GM12878 (cell line): ENCODE data around the gene CLINT1. TPM values are rescaled to one million over a fixed set of nuclear protein-coding genes. Genes with fewer than 3 reads are reported as not detected.

Experiments used
- ASH2L ChIP-seq: fragments of 300-600, 200-600 bp; sonication (generic); IDR thresholded peaks from 2 replicates; pipeline ENCODE4 v1.6.1; 2017; ENCODE audit warnings: low read depth, mild to moderate bottlenecking, borderline replicate concordance
- BACH1 ChIP-seq: fragments of 450-650 bp; IDR thresholded peaks from 2 replicates; pipeline ENCODE4 v1.6.1; 2017; ENCODE audit warnings: mild to moderate bottlenecking, borderline replicate concordance
- FOXK2 ChIP-seq: fragments of 450-650 bp; IDR thresholded peaks from 2 replicates; pipeline ENCODE4 v1.6.1; 2017; ENCODE audit warnings: mild to moderate bottlenecking, moderate library complexity
- FOXM1 ChIP-seq: IDR thresholded peaks from 2 replicates; pipeline ENCODE4 v1.6.1; 2012; ENCODE audit warnings: low read depth, mild to moderate bottlenecking, inconsistent platforms, low read length, moderate library complexity
- GATAD2B ChIP-seq: fragments of 450-650 bp; conservative IDR thresholded peaks from 2 replicates; pipeline ENCODE4 v1.6.1; 2017; ENCODE audit warnings: low read depth, mild to moderate bottlenecking, moderate library complexity
- KDM1A ChIP-seq: fragments of 200-600 bp; sonication (generic); IDR thresholded peaks from 2 replicates; pipeline ENCODE4 v1.6.1; 2016; ENCODE audit warnings: borderline replicate concordance
- LARP7 ChIP-seq: fragments of 450-650 bp; IDR thresholded peaks from 2 replicates; pipeline ENCODE4 v1.6.1; 2017; ENCODE audit warnings: mild to moderate bottlenecking
- MEF2B ChIP-seq: fragments of 450-650 bp; IDR thresholded peaks from 2 replicates; pipeline ENCODE4 v1.6.1; 2018; ENCODE audit warnings: mild to moderate bottlenecking, moderate library complexity; ENCODE audit not compliant: partially characterized antibody, poor library complexity, severe bottlenecking
- NBN ChIP-seq: fragments of 450-650 bp; IDR thresholded peaks from 2 replicates; pipeline ENCODE4 v1.6.1; 2016
- PAX8 ChIP-seq: fragments of 450-650 bp; IDR thresholded peaks from 2 replicates; pipeline ENCODE4 v1.6.1; 2017; ENCODE audit warnings: mild to moderate bottlenecking, moderate library complexity
- POLR2AphosphoS2 ChIP-seq: IDR thresholded peaks from 2 replicates; pipeline ENCODE4 v1.6.1; 2011; ENCODE audit warnings: low read depth, mild to moderate bottlenecking, low read length, improper control_type of control experiment, moderate library complexity
- RELA ChIP-seq: fragments of 450-650 bp; IDR thresholded peaks from 2 replicates; pipeline ENCODE4 v1.8.0; 2014; ENCODE audit warnings: borderline replicate concordance; ENCODE audit not compliant: partially characterized antibody
- SMAD5 ChIP-seq: IDR thresholded peaks from 2 replicates; pipeline ENCODE4 v1.6.1; 2016; ENCODE audit warnings: antibody characterized with exemption, low read depth
- SMARCA5 ChIP-seq: fragments of 450-650 bp; IDR thresholded peaks from 2 replicates; pipeline ENCODE4 v1.6.1; 2017; ENCODE audit warnings: mild to moderate bottlenecking
- SP1 ChIP-seq: IDR thresholded peaks from one replicate; pipeline ENCODE4 v1.6.1; 2011; ENCODE audit warnings: low read depth, low read length
- TCF7 ChIP-seq: IDR thresholded peaks from 2 replicates; pipeline ENCODE4 v1.6.1; 2014; ENCODE audit warnings: antibody characterized with exemption, borderline replicate concordance
- ZNF207 ChIP-seq: fragments of 450-650 bp; IDR thresholded peaks from 2 replicates; pipeline ENCODE4 v1.6.1; 2014; ENCODE audit warnings: antibody characterized with exemption, mild to moderate bottlenecking, borderline replicate concordance
- ZNF24 ChIP-seq: fragments of 450-650 bp; IDR thresholded peaks from 2 replicates; pipeline ENCODE4 v1.6.1; 2017; ENCODE audit warnings: antibody characterized with exemption, mild to moderate bottlenecking
- polyA plus RNA-seq, 11 experiments: library from polyadenylated mRNA; depleted of rRNA in 4 of 11; unstranded in 6 of 11; stranded (reverse) in 5 of 11; fragments of >200 nt; fragmentation: Nextera tagmentation in 4 of 11; fragmentation: Illumina TruSeq in 1 of 11; extraction: Ambion mirVana in 4 of 11; extraction: Trizol in 1 of 11; gene quantifications; 1 replicate in 1 of 11; 2 replicates in 10 of 11; pipeline versions ENCODE4 v1.2.1 to v1.2.3, GENCODE V29; 2011 to 2016; ENCODE audit warnings: inconsistent platforms in 2 of 11, missing spikeins in 2 of 11, low read depth in 1 of 11
- total RNA-seq, 4 experiments: library from RNA; depleted of rRNA in 3 of 4; stranded (reverse); fragments of >200 nt in 3 of 4; fragmentation: Illumina TruSeq in 1 of 4; extraction: Trizol in 1 of 4; gene quantifications; 2 replicates each; pipeline versions ENCODE4 v1.2.1 to v1.2.3, GENCODE V29; 2013 to 2021
- TF ChIP-seq, protein P1 (sequence below): fragments of 450-650 bp; formaldehyde crosslinking; IDR thresholded peaks from 2 replicates; pipeline ENCODE4 v1.5.0; 2022; ENCODE audit warnings: mild to moderate bottlenecking, missing genetic modification characterization
- TF ChIP-seq, protein P2 (sequence below): IDR thresholded peaks from 2 replicates; pipeline ENCODE4 v1.6.1; 2012; ENCODE audit warnings: low read length, inconsistent platforms
- TF ChIP-seq, protein P3 (sequence below): IDR thresholded peaks from 2 replicates; pipeline ENCODE4 v1.6.1; 2012; ENCODE audit warnings: low read depth, low read length, improper control_type of control experiment
- TF ChIP-seq, protein P4 (sequence below): fragments of 450-650 bp; IDR thresholded peaks from 2 replicates; pipeline ENCODE4 v1.6.1; 2018; ENCODE audit warnings: mild to moderate bottlenecking, low read depth, moderate library complexity; ENCODE audit not compliant: partially characterized antibody

The CLINT1 gene
- total and polyA plus RNA-seq, 10 of the 15 experiments (the other 5 are each of a cell fraction or from before 2014, with no cell fraction given) = 30.0 to 136 (median 105) TPM

DNA sequence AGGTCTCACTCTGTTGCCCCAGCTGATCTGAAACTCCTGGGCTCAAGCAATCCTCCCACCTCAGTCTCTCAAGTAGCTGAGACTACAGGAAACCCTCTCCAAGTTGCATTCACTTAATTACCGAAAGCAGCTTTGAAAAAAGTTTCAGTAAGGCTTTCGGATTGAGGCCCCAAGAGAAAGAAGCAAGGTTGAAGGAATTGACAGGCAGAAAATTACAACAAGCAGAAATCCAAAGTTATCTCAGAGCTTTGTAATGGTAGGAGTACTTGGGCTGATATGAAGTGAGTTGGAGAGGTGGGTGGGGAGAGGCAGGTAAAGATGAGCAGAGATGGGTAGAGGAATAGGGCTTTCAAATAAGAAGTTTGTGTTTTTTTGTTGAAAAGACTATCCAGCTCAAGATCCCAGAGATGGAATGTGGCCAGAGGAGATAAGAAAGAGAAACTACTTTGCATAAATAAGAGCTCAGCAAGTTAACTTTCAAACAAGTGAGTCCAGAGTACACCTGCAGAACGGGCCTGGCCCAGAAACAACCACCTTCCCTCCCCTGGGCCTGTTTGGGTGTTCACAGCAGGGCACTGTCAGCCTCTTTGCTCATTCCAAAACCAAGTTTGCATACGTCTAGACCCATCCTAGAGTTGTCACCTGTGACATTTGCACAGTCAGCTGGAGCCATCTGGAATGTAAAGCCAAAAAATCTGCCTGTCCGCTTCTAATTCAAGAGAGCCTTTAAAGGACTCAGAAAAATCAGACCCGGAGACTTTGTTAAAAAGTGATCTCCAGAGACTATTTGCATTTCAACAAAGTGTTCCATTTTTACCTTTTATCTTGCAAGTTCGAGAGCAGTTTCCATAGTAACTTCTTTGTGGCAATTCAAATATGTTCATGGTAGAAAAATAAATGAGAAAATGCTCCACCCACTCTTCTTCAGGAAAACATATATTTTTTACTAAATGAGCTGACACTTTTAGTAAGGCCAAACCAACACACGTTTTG, 2.2 kb upstream of the CLINT1 start (continued):
- TF ChIP-seq, protein P1, sequence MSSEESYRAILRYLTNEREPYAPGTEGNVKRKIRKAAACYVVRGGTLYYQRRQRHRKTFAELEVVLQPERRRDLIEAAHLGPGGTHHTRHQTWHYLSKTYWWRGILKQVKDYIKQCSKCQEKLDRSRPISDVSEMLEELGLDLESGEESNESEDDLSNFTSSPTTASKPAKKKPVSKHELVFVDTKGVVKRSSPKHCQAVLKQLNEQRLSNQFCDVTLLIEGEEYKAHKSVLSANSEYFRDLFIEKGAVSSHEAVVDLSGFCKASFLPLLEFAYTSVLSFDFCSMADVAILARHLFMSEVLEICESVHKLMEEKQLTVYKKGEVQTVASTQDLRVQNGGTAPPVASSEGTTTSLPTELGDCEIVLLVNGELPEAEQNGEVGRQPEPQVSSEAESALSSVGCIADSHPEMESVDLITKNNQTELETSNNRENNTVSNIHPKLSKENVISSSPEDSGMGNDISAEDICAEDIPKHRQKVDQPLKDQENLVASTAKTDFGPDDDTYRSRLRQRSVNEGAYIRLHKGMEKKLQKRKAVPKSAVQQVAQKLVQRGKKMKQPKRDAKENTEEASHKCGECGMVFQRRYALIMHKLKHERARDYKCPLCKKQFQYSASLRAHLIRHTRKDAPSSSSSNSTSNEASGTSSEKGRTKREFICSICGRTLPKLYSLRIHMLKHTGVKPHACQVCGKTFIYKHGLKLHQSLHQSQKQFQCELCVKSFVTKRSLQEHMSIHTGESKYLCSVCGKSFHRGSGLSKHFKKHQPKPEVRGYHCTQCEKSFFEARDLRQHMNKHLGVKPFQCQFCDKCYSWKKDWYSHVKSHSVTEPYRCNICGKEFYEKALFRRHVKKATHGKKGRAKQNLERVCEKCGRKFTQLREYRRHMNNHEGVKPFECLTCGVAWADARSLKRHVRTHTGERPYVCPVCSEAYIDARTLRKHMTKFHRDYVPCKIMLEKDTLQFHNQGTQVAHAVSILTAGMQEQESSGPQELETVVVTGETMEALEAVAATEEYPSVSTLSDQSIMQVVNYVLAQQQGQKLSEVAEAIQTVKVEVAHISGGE (CRISPR knock-in tag) = no peak
- TF ChIP-seq SP1 = peak; percentile 45
- TF ChIP-seq FOXK2 = no peak
- TF ChIP-seq KDM1A = 0 out of 2 replicates have a peak, but pooled peaks have one; percentile 64
- TF ChIP-seq BACH1 = peak; percentile 50; the same call in 1 of the 2 replicates
- TF ChIP-seq, protein P2, sequence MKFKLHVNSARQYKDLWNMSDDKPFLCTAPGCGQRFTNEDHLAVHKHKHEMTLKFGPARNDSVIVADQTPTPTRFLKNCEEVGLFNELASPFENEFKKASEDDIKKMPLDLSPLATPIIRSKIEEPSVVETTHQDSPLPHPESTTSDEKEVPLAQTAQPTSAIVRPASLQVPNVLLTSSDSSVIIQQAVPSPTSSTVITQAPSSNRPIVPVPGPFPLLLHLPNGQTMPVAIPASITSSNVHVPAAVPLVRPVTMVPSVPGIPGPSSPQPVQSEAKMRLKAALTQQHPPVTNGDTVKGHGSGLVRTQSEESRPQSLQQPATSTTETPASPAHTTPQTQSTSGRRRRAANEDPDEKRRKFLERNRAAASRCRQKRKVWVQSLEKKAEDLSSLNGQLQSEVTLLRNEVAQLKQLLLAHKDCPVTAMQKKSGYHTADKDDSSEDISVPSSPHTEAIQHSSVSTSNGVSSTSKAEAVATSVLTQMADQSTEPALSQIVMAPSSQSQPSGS = peak; percentile 90
- no peak for TF ChIP-seq ZNF207
- no peak; the same call in 1 of the 2 replicates for TF ChIP-seq ASH2L
- no peak for TF ChIP-seq POLR2AphosphoS2
- peak; percentile 70 for TF ChIP-seq MEF2B
- TF ChIP-seq RELA = no peak
- TF ChIP-seq, protein P3, sequence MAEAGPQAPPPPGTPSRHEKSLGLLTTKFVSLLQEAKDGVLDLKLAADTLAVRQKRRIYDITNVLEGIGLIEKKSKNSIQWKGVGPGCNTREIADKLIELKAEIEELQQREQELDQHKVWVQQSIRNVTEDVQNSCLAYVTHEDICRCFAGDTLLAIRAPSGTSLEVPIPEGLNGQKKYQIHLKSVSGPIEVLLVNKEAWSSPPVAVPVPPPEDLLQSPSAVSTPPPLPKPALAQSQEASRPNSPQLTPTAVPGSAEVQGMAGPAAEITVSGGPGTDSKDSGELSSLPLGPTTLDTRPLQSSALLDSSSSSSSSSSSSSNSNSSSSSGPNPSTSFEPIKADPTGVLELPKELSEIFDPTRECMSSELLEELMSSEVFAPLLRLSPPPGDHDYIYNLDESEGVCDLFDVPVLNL = no peak
- TF ChIP-seq, protein P4, sequence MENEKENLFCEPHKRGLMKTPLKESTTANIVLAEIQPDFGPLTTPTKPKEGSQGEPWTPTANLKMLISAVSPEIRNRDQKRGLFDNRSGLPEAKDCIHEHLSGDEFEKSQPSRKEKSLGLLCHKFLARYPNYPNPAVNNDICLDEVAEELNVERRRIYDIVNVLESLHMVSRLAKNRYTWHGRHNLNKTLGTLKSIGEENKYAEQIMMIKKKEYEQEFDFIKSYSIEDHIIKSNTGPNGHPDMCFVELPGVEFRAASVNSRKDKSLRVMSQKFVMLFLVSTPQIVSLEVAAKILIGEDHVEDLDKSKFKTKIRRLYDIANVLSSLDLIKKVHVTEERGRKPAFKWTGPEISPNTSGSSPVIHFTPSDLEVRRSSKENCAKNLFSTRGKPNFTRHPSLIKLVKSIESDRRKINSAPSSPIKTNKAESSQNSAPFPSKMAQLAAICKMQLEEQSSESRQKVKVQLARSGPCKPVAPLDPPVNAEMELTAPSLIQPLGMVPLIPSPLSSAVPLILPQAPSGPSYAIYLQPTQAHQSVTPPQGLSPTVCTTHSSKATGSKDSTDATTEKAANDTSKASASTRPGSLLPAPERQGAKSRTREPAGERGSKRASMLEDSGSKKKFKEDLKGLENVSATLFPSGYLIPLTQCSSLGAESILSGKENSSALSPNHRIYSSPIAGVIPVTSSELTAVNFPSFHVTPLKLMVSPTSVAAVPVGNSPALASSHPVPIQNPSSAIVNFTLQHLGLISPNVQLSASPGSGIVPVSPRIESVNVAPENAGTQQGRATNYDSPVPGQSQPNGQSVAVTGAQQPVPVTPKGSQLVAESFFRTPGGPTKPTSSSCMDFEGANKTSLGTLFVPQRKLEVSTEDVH = no peak
- peak; percentile 55; the same call in 1 of the 2 replicates for TF ChIP-seq SMARCA5
- TF ChIP-seq NBN = peak; percentile 94
- TF ChIP-seq TCF7 = peak; percentile 90; the same call in 1 of the 2 replicates
- TF ChIP-seq ZNF24 = peak; percentile 25; the same call in 1 of the 2 replicates
- TF ChIP-seq GATAD2B = no peak; the same call in 1 of the 2 replicates
- TF ChIP-seq LARP7 = no peak
- TF ChIP-seq SMAD5 = no peak
- peak; percentile 93 for TF ChIP-seq FOXM1
- no peak for TF ChIP-seq PAX8
